ENCODE data around the gene CHFR. TPM values are rescaled to one million over a fixed set of nuclear protein-coding genes. Genes with fewer than 3 reads are reported as not detected.
A peak's percentile ranks its signal among the peaks of the same experiment; 100 is the strongest.
"Not testable (repeated sequence)": the region's sequence is repeated elsewhere in the genome, so short reads cannot be mapped to it uniquely, and the experiment has no call there.

CHFR gene
- total and polyA plus RNA-seq, 5 donors, result 12.5 to 27.6 (median 15.9) TPM

DNA sequence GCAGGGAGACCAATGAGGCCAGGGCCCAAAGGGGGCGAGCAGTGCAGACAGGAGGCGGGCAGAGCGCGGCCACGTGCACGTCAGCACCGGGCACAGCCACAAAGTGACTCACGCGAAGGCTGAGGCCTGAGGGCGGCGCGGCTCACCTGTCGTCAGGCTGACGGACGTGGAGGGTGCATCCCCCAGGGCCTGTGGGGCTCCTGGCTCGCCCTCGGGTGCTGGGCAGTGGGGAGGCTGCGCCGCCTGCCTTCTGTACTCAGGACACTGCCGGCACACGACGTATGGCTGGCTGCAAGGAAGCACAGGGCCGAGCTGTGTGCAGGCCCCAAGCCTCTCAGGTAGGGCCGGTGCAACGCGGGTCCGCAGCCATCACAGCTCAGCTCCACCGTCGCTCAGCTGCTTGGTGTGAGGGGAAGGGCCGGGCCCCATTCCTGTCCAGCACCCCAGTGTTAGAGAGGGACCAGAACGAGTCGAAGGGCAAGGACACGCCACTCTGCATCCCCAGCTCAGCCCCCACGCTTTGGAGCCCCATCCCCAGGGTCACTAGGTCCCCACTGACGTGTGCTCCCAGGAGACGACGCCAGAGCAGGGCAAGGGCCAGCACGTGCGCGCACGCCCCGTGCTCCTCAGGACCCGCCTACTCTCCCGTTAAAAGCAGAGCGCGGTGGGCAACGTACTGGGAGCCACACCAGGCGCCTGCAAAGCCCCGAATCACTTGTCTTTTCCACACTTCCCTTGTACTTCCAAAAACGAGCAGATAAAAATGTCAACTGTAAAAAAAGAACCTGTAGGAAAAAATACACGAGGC, 33.9 kb downstream of the CHFR start:
- Histone ChIP-seq H3K9me3 (ENCODE audit: control insufficient read depth, low read length) (no peaks in the 10 kb centered on the region), H3K4me1 (ENCODE audit: control insufficient read depth, insufficient read depth, low read length) (no peaks in the 10 kb centered on the region), H3K27me3 (ENCODE audit: control insufficient read depth, insufficient read depth) (no peaks in the 10 kb centered on the region), H3K27ac (ENCODE audit: low read length) (no peak overlapping the region), H3K4me3 (ENCODE audit: low read length) (no peak overlapping the region)
- no peak for DNase-seq
- 95% methylated on average over 51 of the region's 51 CpGs for WGBS
- peak; percentile 15 to 45 for ATAC-seq
- intact Hi-C loops (cut with DNase I), result no loop called here

- intact Hi-C loops (cut with DNase I), result no loop called here
Measured at GRCh38 chr12:132852496-132852895, 34.9 kb downstream of the CHFR start.

GRCh38 chr12:132851465-132851864, 35.9 kb downstream of the CHFR start:
- no peaks in the 10 kb centered on the region for H3K27me3 ChIP-seq (ENCODE audit: control insufficient read depth, insufficient read depth)
- 96% methylated on average over 25 of the region's 25 CpGs for WGBS
- DNase-seq, result no peak
- H3K27ac ChIP-seq (ENCODE audit: low read length), result no peak overlapping the region
- H3K9me3 ChIP-seq (ENCODE audit: control insufficient read depth, low read length), result no peaks in the 10 kb centered on the region
- H3K4me1 ChIP-seq (ENCODE audit: control insufficient read depth, insufficient read depth, low read length), result no peaks in the 10 kb centered on the region
- ATAC-seq, result no peak
- intact Hi-C loops (cut with DNase I), result no loop called here
- no peak overlapping the region for H3K4me3 ChIP-seq (ENCODE audit: low read length)

More at GRCh38 chr12:132852496-132852895, 34.9 kb downstream of the CHFR start:
- WGBS, result 92% methylated on average over 12 of the region's 12 CpGs
- H3K4me3 ChIP-seq (ENCODE audit: low read length), result no peak overlapping the region
- H3K4me1 ChIP-seq (ENCODE audit: control insufficient read depth, insufficient read depth, low read length), result no peaks in the 10 kb centered on the region
- no peak for ATAC-seq
- no peak for DNase-seq
- H3K9me3 ChIP-seq (ENCODE audit: control insufficient read depth, low read length), result no peaks in the 10 kb centered on the region
- no peaks in the 10 kb centered on the region for H3K27me3 ChIP-seq (ENCODE audit: control insufficient read depth, insufficient read depth)
- no peak overlapping the region for H3K27ac ChIP-seq (ENCODE audit: low read length)

GRCh38 chr12:132850291-132850690, 37.1 kb downstream of the CHFR start:
- H3K4me3 ChIP-seq (ENCODE audit: low read length), result no peak overlapping the region
- intact Hi-C loops (cut with DNase I), result no loop called here
- WGBS, result 89% methylated on average over 16 of the region's 16 CpGs

GRCh38 chr12:132848521-132848920, 38.9 kb downstream of the CHFR start:
- H3K9me3 ChIP-seq (ENCODE audit: control insufficient read depth, low read length), result no peaks in the 10 kb centered on the region
- WGBS, result 95% methylated on average over 13 of the region's 13 CpGs
- intact Hi-C loops (cut with DNase I), result no loop called here

More at GRCh38 chr12:132850291-132850690, 37.1 kb downstream of the CHFR start:
- no peak for DNase-seq
- no peaks in the 10 kb centered on the region for H3K4me1 ChIP-seq (ENCODE audit: control insufficient read depth, insufficient read depth, low read length)
- H3K27ac ChIP-seq (ENCODE audit: low read length), result no peak overlapping the region
- no peaks in the 10 kb centered on the region for H3K27me3 ChIP-seq (ENCODE audit: control insufficient read depth, insufficient read depth)
- no peaks in the 10 kb centered on the region for H3K9me3 ChIP-seq (ENCODE audit: control insufficient read depth, low read length)
- ATAC-seq, result no peak

DNA sequence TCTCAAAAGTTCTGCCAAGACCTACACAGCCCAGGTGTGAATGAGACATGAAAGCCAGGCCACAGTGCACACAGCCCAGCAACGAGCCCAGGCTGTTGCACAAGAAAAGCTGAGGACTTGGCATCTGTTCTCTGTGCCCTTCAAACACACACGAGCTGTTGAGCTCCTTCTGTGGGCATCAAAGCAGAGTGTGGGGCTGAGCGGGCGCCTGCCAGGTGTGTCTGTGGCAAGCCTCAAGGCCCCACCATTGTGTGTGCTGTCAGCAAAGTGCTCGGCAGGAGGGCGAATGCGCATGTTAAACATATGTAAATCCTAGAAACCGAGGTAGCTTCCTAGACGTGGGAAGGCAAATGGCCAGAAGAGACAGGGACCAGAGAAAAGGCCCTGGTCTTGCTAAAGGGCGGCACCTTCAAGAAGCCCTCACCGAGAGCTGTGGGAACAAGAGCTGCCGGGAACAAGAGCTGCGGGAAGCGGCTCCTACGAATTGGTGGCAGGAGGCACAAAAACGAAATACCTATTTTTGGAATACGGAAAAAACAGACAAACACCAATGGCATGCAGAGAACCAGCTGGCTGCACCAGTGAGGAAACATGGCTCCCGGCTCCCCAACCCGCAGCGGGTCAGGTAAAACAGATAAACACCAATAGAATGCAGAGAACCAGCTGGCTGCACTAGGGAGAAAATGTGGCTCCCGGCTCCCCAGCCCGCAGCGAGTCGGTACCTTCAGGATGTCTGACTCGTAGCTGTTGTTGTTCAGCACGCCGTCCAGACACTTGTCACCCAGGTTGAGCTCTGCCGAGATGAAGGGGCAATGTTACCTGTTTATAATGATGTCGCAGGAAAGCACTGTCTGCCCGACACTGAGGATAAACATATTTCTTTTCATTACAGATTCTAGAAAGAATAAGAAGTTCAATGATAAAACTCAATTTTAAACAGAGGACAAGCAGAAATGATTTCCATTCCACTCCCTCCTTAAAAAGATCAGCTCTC, 39.7 kb downstream of the CHFR start:
- ATAC-seq (no peak), DNase-seq (no peak)
- Histone ChIP-seq H3K27ac (ENCODE audit: low read length) (no peak overlapping the region), H3K4me1 (ENCODE audit: control insufficient read depth, insufficient read depth, low read length) (no peaks in the 10 kb centered on the region), H3K4me3 (ENCODE audit: low read length) (no peak overlapping the region), H3K27me3 (ENCODE audit: control insufficient read depth, insufficient read depth) (no peaks in the 10 kb centered on the region), H3K9me3 (ENCODE audit: control insufficient read depth, low read length) (no peaks in the 10 kb centered on the region)
- 79% methylated on average over 30 of the region's 30 CpGs for WGBS
- intact Hi-C loops (cut with DNase I), result no loop called here

More at GRCh38 chr12:132848521-132848920, 38.9 kb downstream of the CHFR start:
- Histone ChIP-seq H3K27me3 (ENCODE audit: control insufficient read depth, insufficient read depth) (no peaks in the 10 kb centered on the region), H3K27ac (ENCODE audit: low read length) (no peak overlapping the region), H3K4me1 (ENCODE audit: control insufficient read depth, insufficient read depth, low read length) (no peaks in the 10 kb centered on the region), H3K4me3 (ENCODE audit: low read length) (no peak overlapping the region)
- ATAC-seq, result no peak
- no peak for DNase-seq

GRCh38 chr12:132844681-132845080, 42.7 kb downstream of the CHFR start:
- intact Hi-C loops (cut with DNase I); H3K9me3 ChIP-seq (ENCODE audit: control insufficient read depth, low read length): not testable (repeated sequence)

GRCh38 chr12:132842449-132843045, 44.9 kb downstream of the CHFR start:
- no peak overlapping the region for H3K27ac ChIP-seq (ENCODE audit: low read length)
- DNase-seq (peak in 1 of 3 donors; percentile 27), ATAC-seq (no peak)
- H3K4me1 ChIP-seq (ENCODE audit: control insufficient read depth, insufficient read depth, low read length), result no peaks in the 10 kb centered on the region
- WGBS, result 82% methylated on average over 21 of the region's 21 CpGs
- H3K9me3 ChIP-seq (ENCODE audit: control insufficient read depth, low read length), result no peaks in the 10 kb centered on the region
- no peaks in the 10 kb centered on the region for H3K27me3 ChIP-seq (ENCODE audit: control insufficient read depth, insufficient read depth)
- intact Hi-C loops (cut with DNase I), result no loop called here
- H3K4me3 ChIP-seq (ENCODE audit: low read length), result no peak overlapping the region

More at GRCh38 chr12:132844681-132845080, 42.7 kb downstream of the CHFR start:
- ATAC-seq; H3K27me3 ChIP-seq (ENCODE audit: control insufficient read depth, insufficient read depth); H3K4me3 ChIP-seq (ENCODE audit: low read length); H3K27ac ChIP-seq (ENCODE audit: low read length); H3K4me1 ChIP-seq (ENCODE audit: control insufficient read depth, insufficient read depth, low read length); DNase-seq: not testable (repeated sequence)
- WGBS, result 94% methylated on average over 11 of the region's 11 CpGs

- no peaks in the 10 kb centered on the region for H3K27me3 ChIP-seq (ENCODE audit: control insufficient read depth, insufficient read depth)
- intact Hi-C loops (cut with DNase I), result no loop called here
- H3K27ac ChIP-seq (ENCODE audit: low read length), result no peak overlapping the region
- peak in 2 of 3 donors; percentile 39 to 43 for DNase-seq
- 96% methylated on average over 15 of the region's 15 CpGs for WGBS
- no peak for ATAC-seq
- no peaks in the 10 kb centered on the region for H3K9me3 ChIP-seq (ENCODE audit: control insufficient read depth, low read length)
- H3K4me3 ChIP-seq (ENCODE audit: low read length), result no peak overlapping the region
- no peaks in the 10 kb centered on the region for H3K4me1 ChIP-seq (ENCODE audit: control insufficient read depth, insufficient read depth, low read length)
Measured at GRCh38 chr12:132841151-132841550, 46.3 kb downstream of the CHFR start.

DNA sequence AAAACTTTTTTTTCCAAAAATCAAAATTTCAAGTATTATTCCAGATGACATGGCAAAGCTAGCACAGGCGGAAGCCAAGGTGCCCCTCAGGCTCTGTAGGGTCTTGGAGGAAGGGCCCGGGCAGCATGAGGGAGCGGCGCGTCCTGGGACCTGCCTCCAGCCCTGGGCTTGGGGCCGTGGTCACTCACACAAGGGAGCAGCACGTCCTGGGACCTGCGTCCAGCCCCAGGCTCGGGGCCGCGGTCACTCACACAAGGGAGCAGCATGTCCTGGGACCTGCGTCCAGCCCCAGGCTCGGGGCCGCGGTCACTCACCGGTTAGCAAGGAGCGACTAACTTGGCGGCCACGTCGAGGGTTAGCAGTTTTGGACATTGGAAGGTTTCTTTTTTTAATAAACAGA, 46.9 kb downstream of the CHFR start:
- H3K27ac ChIP-seq (ENCODE audit: low read length), result no peak overlapping the region
- H3K4me3 ChIP-seq (ENCODE audit: low read length), result no peak overlapping the region
- H3K4me1 ChIP-seq (ENCODE audit: control insufficient read depth, insufficient read depth, low read length), result no peaks in the 10 kb centered on the region
- 91% methylated on average over 20 of the region's 20 CpGs for WGBS
- ATAC-seq, result peak in 1 of 2 donors; percentile 19
- no peaks in the 10 kb centered on the region for H3K27me3 ChIP-seq (ENCODE audit: control insufficient read depth, insufficient read depth)
- intact Hi-C loops (cut with DNase I), result no loop called here
- DNase-seq, result peak in 2 of 3 donors; percentile 27 to 41
- no peaks in the 10 kb centered on the region for H3K9me3 ChIP-seq (ENCODE audit: control insufficient read depth, low read length)

All from right cardiac atrium (tissue), 5 donors.